H1 (cell line): ENCODE results near the gene PPFIA2. TPM values are rescaled to one million over a fixed set of nuclear protein-coding genes. Genes with fewer than 3 reads are reported as not detected.

Experiments
- CBX8 ChIP-seq: fragments of 300-800, 300-1000 bp; sonication (generic); IDR thresholded peaks from 2 replicates; pipeline ENCODE4 v1.7.1; 2016; ENCODE audit warnings: low read depth, low read length, borderline replicate concordance
- GTF2F1 ChIP-seq: IDR thresholded peaks from 2 replicates; pipeline ENCODE4 v1.6.1; 2012; ENCODE audit warnings: low read depth, low read length, improper control_type of control experiment, borderline replicate concordance
- JUN ChIP-seq: IDR thresholded peaks from 2 replicates; pipeline ENCODE4 v1.6.1; 2011; ENCODE audit warnings: low read depth, mild to moderate bottlenecking, improper control_type of control experiment, low read length
- MAFK ChIP-seq: IDR thresholded peaks from 2 replicates; pipeline ENCODE4 v1.6.1; 2012; ENCODE audit warnings: low read depth, mild to moderate bottlenecking, improper control_type of control experiment, low read length
- MAX ChIP-seq: IDR thresholded peaks from 2 replicates; pipeline ENCODE4 v1.6.1; 2012; ENCODE audit warnings: inconsistent platforms
- TAF1 ChIP-seq: IDR thresholded peaks from 2 replicates; pipeline ENCODE4 v1.6.1; 2011; ENCODE audit warnings: mild to moderate bottlenecking, low read depth, low read length
- USF2 ChIP-seq: IDR thresholded peaks from 2 replicates; pipeline ENCODE4 v1.6.1; 2011; ENCODE audit warnings: low read length, improper control_type of control experiment
- polyA plus RNA-seq, 7 experiments: library from polyadenylated mRNA; depleted of rRNA in 3 of 7; stranded (reverse) in 5 of 7; unstranded in 2 of 7; fragments of >200 nt in 5 of 7; fragments of 200-250 nt in 2 of 7; gene quantifications; 1 replicate in 5 of 7; 2 replicates in 1 of 7; 4 replicates in 1 of 7; pipeline versions ENCODE4 v1.2.1 to v1.2.3, GENCODE V29; 2011 to 2013; ENCODE audit warnings: missing spikeins in 2 of 7, mixed read lengths in 2 of 7
- total RNA-seq: library from RNA; stranded (reverse); fragmentation: NEBNext Ultra II Directional; extraction: Animal tissue kit (Norgen Biotek cat#: 25700); gene quantifications from 2 replicates; pipeline ENCODE4 v1.2.1, GENCODE V29; 2021

PPFIA2 gene
- total and polyA plus RNA-seq, 2 of the 8 experiments (the other 6 are each of a cell fraction or from before 2014, with no cell fraction given): 1.2 to 1.8 TPM

GRCh38 chr12:81546811-81547210, 212.3 kb downstream of the PPFIA2 start (continued):
- TF ChIP-seq CBX8 (no peak), GTF2F1 (no peak), TAF1 (no peak), JUN (no peak), MAFK (no peak), USF2 (no peak), MAX (no peak)
